LoVo (cell line): ENCODE measurements around the gene FLT3.

Source experiments
- DNase-seq: peaks from one replicate; pipeline ENCODE4 v3.0.0-alpha.2; 2016; ENCODE audit warnings: low spot score

Gene FLT3

GRCh38 chr13:28001837-28002473, 98.4 kb downstream of the FLT3 start:
- DNase-seq = no peak

GRCh38 chr13:28001049-28001448, 99.3 kb downstream of the FLT3 start:
- no peak for DNase-seq

GRCh38 chr13:28000567-28000966, 99.8 kb downstream of the FLT3 start:
- no peak for DNase-seq

GRCh38 chr13:27997904-27998522, 102.4 kb downstream of the FLT3 start:
- DNase-seq = peak; percentile 54

GRCh38 chr13:27991881-27992280, 108.5 kb downstream of the FLT3 start:
- no peak for DNase-seq

- no peak for DNase-seq
Measured at GRCh38 chr13:27988520-27988919, 111.9 kb downstream of the FLT3 start, which contains the start of gene URAD. Gene URAD (minus strand): TSS chr13:27988693. CDS start chr13:27988637, 56 bp downstream.

GRCh38 chr13:27985600-27985999, 114.8 kb downstream of the FLT3 start:
- no peak for DNase-seq

GRCh38 chr13:27982361-27982760, 118.0 kb downstream of the FLT3 start:
- DNase-seq = no peak

- DNase-seq = no peak
Measured at GRCh38 chr13:27981006-27981708, 119.2 kb downstream of the FLT3 start.

- no peak for DNase-seq
Measured at GRCh38 chr13:27980280-27980998, 119.9 kb downstream of the FLT3 start.

- no peak for DNase-seq
Measured at GRCh38 chr13:27979765-27980279, 120.6 kb downstream of the FLT3 start.

- no peak for DNase-seq
Measured at GRCh38 chr13:27979001-27979643, 121.3 kb downstream of the FLT3 start.

GRCh38 chr13:27978301-27978968, 121.9 kb downstream of the FLT3 start:
- no peak for DNase-seq

GRCh38 chr13:27977476-27978300, 122.7 kb downstream of the FLT3 start:
- no peak for DNase-seq

GRCh38 chr13:27976362-27977091, 123.8 kb downstream of the FLT3 start:
- DNase-seq = no peak

- DNase-seq = no peak
Measured at GRCh38 chr13:27975564-27976361, 124.6 kb downstream of the FLT3 start.

GRCh38 chr13:27973961-27974662, 126.3 kb downstream of the FLT3 start:
- no peak for DNase-seq

- no peak for DNase-seq
Measured at GRCh38 chr13:27973291-27973690, 127.1 kb downstream of the FLT3 start.
